H1 (cell line): ENCODE results near the gene CYP26C1. TPM values are rescaled to one million over a fixed set of nuclear protein-coding genes. Genes with fewer than 3 reads are reported as not detected.

Experiments
- CTCF ChIA-PET: fragments of 300-600 bp; sonication (Branson Sonifier 250); formaldehyde crosslinking; loops from one replicate; lab custom pipeline; 2021; ENCODE audit not compliant: partially characterized antibody; lab: Charles Lee
- POLR2A ChIA-PET: fragments of 300-600 bp; sonication (Branson Sonifier 250); formaldehyde crosslinking; loops from one replicate; lab custom pipeline; 2021; ENCODE audit warnings: inconsistent platforms; ENCODE audit not compliant: partially characterized antibody; lab: Charles Lee
- DNase-seq, 2 experiments: peaks; one replicate each; pipeline versions ENCODE4 v3.0.0 to v3.0.0-alpha.2; 2010 to 2022; ENCODE audit warnings: low spot score in 2 of 2, low read depth in 1 of 2, mixed read lengths in 1 of 2
- FAIRE-seq: peaks from 2 replicates; lab custom pipeline; 2011; peaks lifted over from hg19 to GRCh38; lab: Jason Lieb, UNC
- H2AFZ ChIP-seq: 2 replicates; pipeline ENCODE4 v1.8.1; 2012; ENCODE audit warnings: low read length, inconsistent platforms
- H2AK5ac ChIP-seq: 2 replicates; pipeline ENCODE4 v1.6.1; 2013; ENCODE audit warnings: low read depth, low read length
- H2BK120ac ChIP-seq: replicated peaks from 2 replicates; pipeline ENCODE3; 2013; ENCODE audit warnings: low read depth, low read length, inconsistent platforms
- H2BK12ac ChIP-seq: 2 replicates; pipeline ENCODE4 v1.6.1; 2013; ENCODE audit warnings: low read depth, low read length
- H2BK15ac ChIP-seq: 2 replicates; pipeline ENCODE4 v1.6.1; 2013; ENCODE audit warnings: low read length
- H2BK20ac ChIP-seq: 2 replicates; pipeline ENCODE4 v1.6.1; 2013; ENCODE audit warnings: low read length
- H2BK5ac ChIP-seq: 2 replicates; pipeline ENCODE4 v1.6.1; 2013; ENCODE audit warnings: low read depth, low read length
- H3K14ac ChIP-seq: 2 replicates; pipeline ENCODE4 v1.6.1; 2013; ENCODE audit warnings: inconsistent platforms; ENCODE audit not compliant: insufficient read length
- H3K18ac ChIP-seq: 2 replicates; pipeline ENCODE4 v1.6.1; 2013; ENCODE audit warnings: low read length; ENCODE audit errors: extremely low read depth
- H3K23ac ChIP-seq: 2 replicates; pipeline ENCODE4 v1.6.1; 2013; ENCODE audit warnings: inconsistent platforms; ENCODE audit not compliant: insufficient read length
- H3K23me2 ChIP-seq: 2 replicates; pipeline ENCODE4 v1.6.1; 2013; ENCODE audit warnings: low read depth, low read length
- H3K27ac ChIP-seq: 2 replicates; pipeline ENCODE4 v1.6.1; 2011; ENCODE audit warnings: low read depth, low read length, inconsistent platforms
- H3K27me3 ChIP-seq, 4 experiments: replicated peaks in 1 of 4; 1 replicate in 1 of 4; 2 replicates in 3 of 4; pipeline versions ENCODE4 v1.6.1 to v1.8.1; 2011 to 2013; ENCODE audit warnings: low read length in 3 of 4, mild to moderate bottlenecking in 3 of 4, inconsistent platforms in 2 of 4, mixed read lengths in 2 of 4, moderate library complexity in 1 of 4; ENCODE audit not compliant: control insufficient read depth in 3 of 4, insufficient read depth in 3 of 4; ENCODE audit errors: extremely low read depth in 1 of 4
- H3K36me3 ChIP-seq, 4 experiments: 2 replicates each; pipeline versions ENCODE4 v1.6.1 to v1.8.1; 2011 to 2013; ENCODE audit warnings: mild to moderate bottlenecking in 4 of 4, low read length in 3 of 4, moderate library complexity in 2 of 4, control low read depth in 1 of 4, inconsistent platforms in 1 of 4; ENCODE audit not compliant: insufficient read depth in 4 of 4, control insufficient read depth in 2 of 4
- H3K4ac ChIP-seq: replicated peaks from 2 replicates; pipeline ENCODE3; 2013; ENCODE audit warnings: low read length, low read depth, mixed read lengths, inconsistent platforms; ENCODE audit not compliant: insufficient read length
- H3K4me1 ChIP-seq, 4 experiments: replicated peaks in 1 of 4; 1 replicate in 1 of 4; 2 replicates in 3 of 4; pipeline versions ENCODE4 v1.6.1 to v1.8.1; 2011 to 2013; ENCODE audit warnings: low read length in 3 of 4, inconsistent platforms in 2 of 4, mixed read lengths in 1 of 4; ENCODE audit not compliant: insufficient read depth in 4 of 4, control insufficient read depth in 3 of 4
- H3K4me2 ChIP-seq, 2 experiments: 2 replicates each; pipeline versions ENCODE4 v1.6.1 to v1.8.1; 2011 to 2013; ENCODE audit warnings: low read depth in 2 of 2, low read length in 2 of 2, control low read depth in 1 of 2, inconsistent platforms in 1 of 2, mild to moderate bottlenecking in 1 of 2; ENCODE audit not compliant: insufficient read depth in 1 of 2
- H3K4me3 ChIP-seq, 4 experiments: fragments of 200-600, 300-600 bp in 1 of 4; sonication (generic), shearing (Covaris generic), sonication (Bioruptor Twin) in 1 of 4; 2 replicates each; pipeline versions ENCODE4 v1.5.1 to v1.8.1; 2011 to 2016; ENCODE audit warnings: low read length in 4 of 4, low read depth in 3 of 4, control low read depth in 2 of 4, inconsistent platforms in 2 of 4, mild to moderate bottlenecking in 2 of 4, mixed read lengths in 1 of 4, moderate library complexity in 1 of 4; ENCODE audit not compliant: insufficient read depth in 2 of 4; ENCODE audit errors: extremely low read depth in 1 of 4
- H3K56ac ChIP-seq: replicated peaks from 2 replicates; pipeline ENCODE3; 2013; ENCODE audit warnings: low read depth, mild to moderate bottlenecking, mixed read lengths, low read length, inconsistent platforms; ENCODE audit not compliant: insufficient read length
- H3K79me1 ChIP-seq: 2 replicates; pipeline ENCODE4 v1.6.1; 2013; ENCODE audit warnings: low read depth, low read length, control low read depth
- H3K79me2 ChIP-seq, 2 experiments: 2 replicates each; pipeline versions ENCODE4 v1.6.1 to v1.8.1; 2012 to 2013; ENCODE audit warnings: low read length in 2 of 2, mild to moderate bottlenecking in 2 of 2, inconsistent platforms in 1 of 2; ENCODE audit not compliant: insufficient read depth in 2 of 2, control insufficient read depth in 1 of 2
- H3K9ac ChIP-seq, 4 experiments: replicated peaks in 1 of 4; 1 replicate in 1 of 4; 2 replicates in 3 of 4; pipeline versions ENCODE4 v1.6.1 to v1.8.1; 2011 to 2013; ENCODE audit warnings: low read depth in 3 of 4, low read length in 3 of 4, control low read depth in 2 of 4, mild to moderate bottlenecking in 2 of 4, moderate library complexity in 2 of 4, inconsistent platforms in 1 of 4; ENCODE audit errors: extremely low read depth in 1 of 4
- H3K9me3 ChIP-seq, 2 experiments: 2 replicates each; pipeline versions ENCODE4 v1.6.1 to v1.8.1; 2012 to 2013; ENCODE audit warnings: mild to moderate bottlenecking in 2 of 2, moderate library complexity in 2 of 2, control low read depth in 1 of 2, inconsistent platforms in 1 of 2, low read depth in 1 of 2, low read length in 1 of 2, mixed read lengths in 1 of 2; ENCODE audit not compliant: insufficient read depth in 2 of 2
- H4K20me1 ChIP-seq, 2 experiments: replicated peaks in 1 of 2; 2 replicates each; pipeline versions ENCODE3 to v1.8.1; 2011 to 2013; ENCODE audit warnings: inconsistent platforms in 2 of 2, low read length in 2 of 2, mild to moderate bottlenecking in 1 of 2; ENCODE audit not compliant: insufficient read depth in 2 of 2, control insufficient read depth in 1 of 2
- H4K5ac ChIP-seq: 2 replicates; pipeline ENCODE4 v1.6.1; 2013; ENCODE audit warnings: low read length, low read depth, mixed read lengths, inconsistent platforms; ENCODE audit not compliant: insufficient read length
- H4K8ac ChIP-seq: 2 replicates; pipeline ENCODE4 v1.8.0; 2013; ENCODE audit warnings: mild to moderate bottlenecking, moderate library complexity, low read length, inconsistent platforms; ENCODE audit not compliant: insufficient read depth; ENCODE audit errors: extremely low read depth
- H4K91ac ChIP-seq: replicated peaks from 2 replicates; pipeline ENCODE3; 2013; ENCODE audit warnings: low read length, mixed read lengths, inconsistent platforms; ENCODE audit not compliant: insufficient read length
- ASH2L ChIP-seq: fragments of 200-600, 300-600 bp; sonication (generic); IDR thresholded peaks from one replicate; pipeline ENCODE4 v1.7.1; 2017; ENCODE audit warnings: low read length
- BRCA1 ChIP-seq: IDR thresholded peaks from 2 replicates; pipeline ENCODE4 v1.6.1; 2012; ENCODE audit warnings: low read depth, low read length, improper control_type of control experiment
- EZH2 ChIP-seq: fragments of 200-600 bp; sonication (generic); IDR thresholded peaks from 2 replicates; pipeline ENCODE4 v1.7.1; 2012; ENCODE audit warnings: low read depth, mild to moderate bottlenecking, moderate library complexity, low read length, inconsistent platforms; ENCODE audit not compliant: severe bottlenecking
- GTF2F1 ChIP-seq: IDR thresholded peaks from 2 replicates; pipeline ENCODE4 v1.6.1; 2012; ENCODE audit warnings: low read depth, low read length, improper control_type of control experiment, borderline replicate concordance
- HDAC6 ChIP-seq: IDR thresholded peaks from one replicate; pipeline ENCODE4 v1.7.1; 2012; ENCODE audit warnings: low read depth, mild to moderate bottlenecking, inconsistent platforms, low read length, moderate library complexity
- MAFK ChIP-seq: IDR thresholded peaks from 2 replicates; pipeline ENCODE4 v1.6.1; 2012; ENCODE audit warnings: low read depth, mild to moderate bottlenecking, improper control_type of control experiment, low read length
- RBBP5 ChIP-seq: IDR thresholded peaks from 2 replicates; pipeline ENCODE4 v1.7.1; 2012; ENCODE audit warnings: low read depth, mild to moderate bottlenecking, inconsistent platforms, low read length, moderate library complexity, borderline replicate concordance
- RFX5 ChIP-seq: IDR thresholded peaks from 2 replicates; pipeline ENCODE4 v1.6.1; 2011; ENCODE audit warnings: low read depth, low read length, improper control_type of control experiment, borderline replicate concordance
- SIRT6 ChIP-seq: IDR thresholded peaks from one replicate; pipeline ENCODE4 v1.7.1; 2012; ENCODE audit warnings: low read length, inconsistent platforms
- SP1 ChIP-seq: IDR thresholded peaks from 2 replicates; pipeline ENCODE4 v1.6.1; 2011; ENCODE audit warnings: low read depth, low read length
- SUZ12 ChIP-seq: fragments of 200-600 bp; sonication (generic); IDR thresholded peaks from 2 replicates; pipeline ENCODE4 v1.6.1; 2012; ENCODE audit warnings: mild to moderate bottlenecking, inconsistent platforms, low read length, moderate library complexity, mixed read lengths
- TEAD4 ChIP-seq: IDR thresholded peaks from 2 replicates; pipeline ENCODE4 v1.6.1; 2012; ENCODE audit warnings: low read depth, low read length, inconsistent platforms, mixed read lengths
- WGBS, 2 experiments: shearing (Covaris generic) in 1 of 2; methylation state at CpG; one replicate each; pipeline versions ENCODE4 v1.1.6 to v1.1.7; 2013 to 2015; ENCODE audit warnings: low lambda C conversion rate in 2 of 2, mixed read lengths in 2 of 2, inconsistent platforms in 1 of 2, low coverage in 1 of 2, missing lambda C conversion rate in 1 of 2; ENCODE audit not compliant: insufficient replicate concordance in 2 of 2, insufficient coverage in 1 of 2, insufficient read length in 1 of 2; ENCODE audit errors: extremely low coverage in 1 of 2, missing lambda C conversion rate in 1 of 2; 5-methylcytosine and 5-hydroxymethylcytosine counted together
- polyA plus RNA-seq, 7 experiments: library from polyadenylated mRNA; depleted of rRNA in 3 of 7; stranded (reverse) in 5 of 7; unstranded in 2 of 7; fragments of >200 nt in 5 of 7; fragments of 200-250 nt in 2 of 7; gene quantifications; 1 replicate in 5 of 7; 2 replicates in 1 of 7; 4 replicates in 1 of 7; pipeline versions ENCODE4 v1.2.1 to v1.2.3, GENCODE V29; 2011 to 2013; ENCODE audit warnings: missing spikeins in 2 of 7, mixed read lengths in 2 of 7
- total RNA-seq: library from RNA; stranded (reverse); fragmentation: NEBNext Ultra II Directional; extraction: Animal tissue kit (Norgen Biotek cat#: 25700); gene quantifications from 2 replicates; pipeline ENCODE4 v1.2.1, GENCODE V29; 2021

CYP26C1 gene
- total and polyA plus RNA-seq, 2 of the 8 experiments (the other 6 are each of a cell fraction or from before 2014, with no cell fraction given) = 0.12 to 0.28 TPM

DNA sequence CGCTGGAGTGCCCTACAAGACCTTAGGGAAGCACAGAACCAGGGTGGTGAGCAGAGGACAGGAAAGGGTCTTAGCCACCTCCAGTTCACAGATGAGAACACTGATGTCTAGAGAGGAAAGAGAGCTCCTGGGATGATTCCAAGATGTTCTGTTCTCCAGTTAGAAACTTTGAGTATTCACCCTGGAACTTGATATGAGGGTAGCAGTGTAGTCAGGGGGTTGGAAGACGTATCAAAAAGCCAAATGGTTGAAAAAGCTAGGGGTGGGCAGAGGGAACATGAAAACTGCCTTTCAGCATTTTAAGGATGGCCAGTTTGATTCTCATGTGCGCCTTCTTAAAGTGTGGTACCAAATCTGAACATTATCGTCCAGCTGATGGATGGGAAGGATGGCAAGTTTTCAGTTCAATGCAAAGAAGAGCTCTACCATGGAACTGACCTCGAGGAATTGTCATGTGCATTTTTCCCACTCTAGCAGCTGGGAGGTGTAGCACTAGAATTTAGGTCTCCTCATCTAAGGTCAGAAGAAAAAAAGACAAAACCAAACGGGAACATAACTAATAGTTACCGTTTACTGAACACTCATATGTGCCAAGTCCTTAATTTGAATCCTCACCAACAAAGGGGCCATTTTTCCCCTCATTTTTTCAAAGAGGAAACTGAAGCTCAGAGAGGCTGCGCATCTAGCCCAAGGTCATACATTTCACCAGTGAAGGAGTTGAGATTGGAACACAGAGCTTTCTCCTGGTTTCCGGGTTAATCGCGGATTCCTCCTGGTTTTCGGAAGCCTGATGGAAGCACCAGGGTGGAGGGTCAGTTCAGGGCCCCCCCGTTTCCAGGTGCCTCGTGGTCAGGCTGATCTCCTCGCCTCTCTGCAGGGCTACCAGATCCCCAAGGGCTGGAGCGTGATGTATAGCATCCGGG lies 7.1 kb downstream of the CYP26C1 start:
- H4K91ac ChIP-seq = no peak overlapping the region
- peaks cover 14% of the 10 kb centered on the region; the same call in 1 of the 2 replicates for H3K23me2 ChIP-seq
- ChIA-PET POLR2A (no interaction called here), CTCF (interaction anchor here (0.8 to 14.8 kb wide), 20 partner anchors 6 to 422 kb away, joined by 3 to 147 read pairs (median 4); partner anchors contain the start of genes CYP26A1 and MYOF)
- no peak overlapping the region for H3K9ac ChIP-seq
- H4K20me1 ChIP-seq = peaks cover 9 to 38% of the 10 kb centered on the region in 2 experiments
- H3K56ac ChIP-seq = no peak overlapping the region
- H4K8ac ChIP-seq = no peak overlapping the region
- peak; percentile 13 for FAIRE-seq
- peak overlapping the region; percentile 84 to 88 for H3K4me2 ChIP-seq
- H2BK20ac ChIP-seq = no peak overlapping the region
- H3K14ac ChIP-seq = no peak overlapping the region
- H3K23ac ChIP-seq = no peak overlapping the region
- no peak overlapping the region for H2AFZ ChIP-seq
- no peak overlapping the region for H2BK120ac ChIP-seq
- peak overlapping the region; percentile 29; the same call in 1 of the 2 replicates for H2AK5ac ChIP-seq
- peaks cover 0 to 31% (median 23%) of the 10 kb centered on the region in 4 experiments; a peak in 6 of 7 replicates for H3K4me1 ChIP-seq
- no peak overlapping the region; the same call in 1 of the 2 replicates for H2BK12ac ChIP-seq
- H3K36me3 ChIP-seq = peaks cover 0 to 15% (median 1%) of the 10 kb centered on the region in 4 experiments; a peak in 1 of 8 replicates
- H3K79me1 ChIP-seq = no peaks in the 10 kb centered on the region
- H4K5ac ChIP-seq = no peak overlapping the region
- H2BK5ac ChIP-seq = no peak overlapping the region
- H3K27me3 ChIP-seq = peaks cover 99 to 100% (median 99%) of the 10 kb centered on the region in 4 experiments
- H3K4me3 ChIP-seq = peak overlapping the region; percentile 29 to 52 (median 38); a peak in 6 of 8 replicates
- H3K27ac ChIP-seq = no peak overlapping the region
- H3K18ac ChIP-seq = peak overlapping the region; percentile 6; the same call in 1 of the 2 replicates
- H3K79me2 ChIP-seq = no peaks in the 10 kb centered on the region
- 23% methylated on average over 17 of the region's 17 CpGs; no CpG with 5 or more reads in 1 of the 2 experiments for WGBS, 2 experiments
- no peaks in the 10 kb centered on the region for H3K9me3 ChIP-seq
- H2BK15ac ChIP-seq = no peak overlapping the region
- H3K4ac ChIP-seq = no peak overlapping the region
- no peak for DNase-seq
- TF ChIP-seq BRCA1 (no peak), EZH2 (no peak), HDAC6 (no peak), ASH2L (no peak), SUZ12 (no peak; the same call in 1 of the 2 replicates), SP1 (no peak), RBBP5 (no peak), TEAD4 (no peak), MAFK (no peak), GTF2F1 (no peak), SIRT6 (no peak), RFX5 (no peak)
